HPDE6-E6E7 (cell line): Measurements from ENCODE around the gene MAMDC2.

ENCODE experiments used
- DNase-seq: peaks from one replicate; pipeline ENCODE4 v3.0.0; 2011; ENCODE audit warnings: missing footprints; ENCODE audit errors: extremely low spot score

Gene MAMDC2

GRCh38 chr9:70064496-70064895 is 20.8 kb downstream of the MAMDC2 start:
- no peak for DNase-seq

- no peak for DNase-seq
Measured at GRCh38 chr9:70065572-70065971, 21.9 kb downstream of the MAMDC2 start.

DNA sequence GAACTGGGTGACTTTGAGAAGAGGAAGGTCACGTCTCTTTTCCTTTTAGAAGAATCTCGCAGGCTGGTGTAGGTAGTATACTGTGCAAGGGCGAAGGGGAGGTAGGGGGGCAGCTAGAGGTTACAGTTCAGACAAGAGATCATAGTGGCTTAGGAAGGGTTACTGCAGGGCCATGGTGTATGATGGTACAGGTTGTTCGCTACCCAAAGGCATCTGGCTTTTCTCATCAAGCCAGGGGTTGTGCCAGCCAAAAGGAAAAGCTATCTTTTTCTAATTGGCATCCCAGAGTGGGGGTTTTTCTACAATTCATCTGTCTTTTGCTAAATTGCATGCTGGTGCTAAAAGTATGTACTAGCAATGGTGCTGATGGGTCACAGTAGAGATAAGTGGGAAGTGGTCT is 22.8 kb downstream of the MAMDC2 start:
- DNase-seq, result no peak

DNA sequence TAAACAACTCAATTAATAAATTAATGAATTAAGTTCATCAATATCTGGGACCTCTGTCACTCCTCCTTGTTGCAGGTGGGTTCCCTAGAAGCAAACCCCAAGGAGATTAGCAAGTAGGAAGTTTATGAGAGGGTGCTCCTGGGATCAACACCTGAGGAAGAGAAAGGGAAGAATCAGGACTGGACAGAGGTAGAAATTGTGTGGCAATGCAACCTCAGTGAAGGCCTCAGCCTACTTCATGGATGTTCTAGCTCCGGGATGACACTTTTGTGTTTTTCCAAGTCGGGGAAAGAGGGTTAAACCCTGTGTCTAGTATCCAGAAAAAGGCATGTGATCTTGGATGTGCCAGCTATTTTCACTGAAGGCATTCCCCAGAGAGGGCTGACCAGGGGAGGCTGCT is 23.2 kb downstream of the MAMDC2 start:
- DNase-seq, result no peak

DNA sequence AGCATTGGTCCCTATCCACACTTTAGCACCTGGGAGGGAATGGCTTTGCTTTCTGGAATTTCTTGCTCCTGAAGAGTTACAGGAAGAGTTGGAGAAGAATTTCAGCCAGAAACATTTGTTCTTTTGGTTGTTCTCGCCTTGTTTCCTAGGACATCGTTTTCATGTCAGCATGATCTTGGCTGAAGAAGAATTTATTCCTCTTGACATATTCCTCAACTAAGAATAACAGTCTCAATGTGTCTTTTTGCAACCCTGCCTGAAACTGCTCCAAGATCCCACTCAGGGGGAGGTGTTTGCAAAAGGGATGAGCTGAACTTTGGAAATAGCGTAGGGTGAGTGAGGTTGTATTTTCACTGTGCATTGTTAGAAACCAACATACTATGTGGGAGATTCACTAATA is 26.1 kb downstream of the MAMDC2 start:
- no peak for DNase-seq

DNA sequence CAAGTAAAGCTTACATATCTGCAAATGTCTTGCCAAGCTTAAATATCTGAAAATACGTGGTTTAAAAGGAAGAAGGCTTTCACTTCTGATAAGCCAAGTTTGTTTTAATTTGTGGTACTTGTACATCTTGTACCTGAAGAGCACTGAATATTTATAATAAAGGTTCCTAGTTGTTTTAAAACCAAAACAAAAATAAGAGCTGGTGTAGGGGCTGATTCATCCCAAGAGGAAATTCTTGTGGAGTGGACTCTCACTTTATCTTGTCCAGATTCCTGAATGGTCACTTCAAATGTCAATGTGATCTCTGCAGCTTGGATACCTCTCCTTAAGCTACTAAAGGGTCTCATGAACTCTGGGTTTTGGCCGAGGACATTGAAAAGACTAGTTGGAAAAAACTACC is 29.5 kb downstream of the MAMDC2 start:
- no peak for DNase-seq

GRCh38 chr9:70073756-70074155 is 30.1 kb downstream of the MAMDC2 start:
- DNase-seq, result no peak

DNA sequence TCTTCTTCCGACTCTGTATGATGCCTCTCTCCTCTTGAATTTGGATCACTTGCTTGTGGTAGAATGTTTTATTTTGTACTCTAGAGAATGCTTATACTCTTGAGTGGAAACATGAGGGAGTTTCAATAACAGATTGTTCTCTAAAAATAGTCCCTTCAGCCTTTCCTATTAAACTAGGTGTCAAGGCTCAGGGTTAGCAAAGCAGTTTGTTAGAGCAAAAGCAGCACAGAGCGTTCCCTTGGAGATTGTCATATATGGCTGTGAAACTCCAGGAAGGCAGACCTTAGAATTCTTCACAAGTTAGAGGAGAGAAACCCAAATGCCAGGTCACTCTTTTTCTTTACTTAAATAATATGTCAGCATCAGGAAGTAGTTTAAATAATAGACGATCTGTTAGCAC is 33.0 kb downstream of the MAMDC2 start:
- no peak for DNase-seq

GRCh38 chr9:70079417-70080037 is 35.9 kb downstream of the MAMDC2 start:
- DNase-seq, result no peak

DNA sequence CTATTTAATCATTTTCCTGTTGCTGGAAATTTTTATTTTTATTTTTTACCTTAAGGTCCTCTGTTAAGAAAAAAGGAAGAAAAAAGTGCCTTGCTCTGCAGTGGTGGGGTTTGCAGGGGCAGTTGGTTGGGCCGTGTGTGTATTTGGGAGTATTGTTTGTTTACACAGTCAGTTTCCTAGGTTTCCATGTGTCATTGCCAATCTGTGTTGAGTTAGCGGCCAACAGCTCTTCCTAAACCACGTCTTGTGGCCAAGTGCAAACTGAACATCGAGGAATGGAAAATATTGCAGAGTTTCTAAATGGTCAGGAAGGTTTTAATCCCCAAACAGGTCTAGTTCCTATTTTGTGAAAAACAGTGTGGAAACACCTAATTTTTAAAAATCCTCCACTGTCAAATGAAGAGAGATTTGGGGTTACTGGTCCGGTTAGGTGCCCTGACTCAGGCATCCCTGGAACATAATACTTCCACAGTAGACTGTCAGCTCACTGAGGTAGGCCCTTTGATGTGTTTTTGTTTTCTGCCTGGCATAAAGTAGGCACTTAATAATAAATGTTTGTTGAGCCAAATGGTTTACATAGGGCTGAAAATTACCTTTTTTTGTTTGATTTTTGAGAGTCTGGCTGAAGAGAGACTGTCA is 37.0 kb downstream of the MAMDC2 start:
- DNase-seq, result no peak

DNA sequence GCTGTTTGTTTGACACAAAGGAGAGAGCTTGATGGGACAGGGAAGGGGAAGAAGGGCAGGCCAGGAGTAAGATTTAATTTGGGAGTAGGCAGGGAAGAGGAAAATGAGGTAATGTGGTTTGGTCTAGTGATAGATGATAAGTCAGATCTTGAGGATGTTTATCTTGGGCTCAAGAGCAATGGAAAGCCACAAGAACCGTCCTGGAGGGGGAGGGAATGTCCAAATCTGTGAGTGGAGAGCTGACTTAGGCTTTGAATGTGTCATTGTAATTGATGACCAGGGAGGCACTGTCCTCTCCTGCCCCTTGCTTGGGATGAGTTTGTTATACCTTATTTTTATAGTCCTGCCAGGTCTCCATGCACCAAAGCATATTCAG is 37.5 kb downstream of the MAMDC2 start:
- DNase-seq, result no peak

- DNase-seq, result no peak
Measured at GRCh38 chr9:70083429-70083828, 39.8 kb downstream of the MAMDC2 start.

DNA sequence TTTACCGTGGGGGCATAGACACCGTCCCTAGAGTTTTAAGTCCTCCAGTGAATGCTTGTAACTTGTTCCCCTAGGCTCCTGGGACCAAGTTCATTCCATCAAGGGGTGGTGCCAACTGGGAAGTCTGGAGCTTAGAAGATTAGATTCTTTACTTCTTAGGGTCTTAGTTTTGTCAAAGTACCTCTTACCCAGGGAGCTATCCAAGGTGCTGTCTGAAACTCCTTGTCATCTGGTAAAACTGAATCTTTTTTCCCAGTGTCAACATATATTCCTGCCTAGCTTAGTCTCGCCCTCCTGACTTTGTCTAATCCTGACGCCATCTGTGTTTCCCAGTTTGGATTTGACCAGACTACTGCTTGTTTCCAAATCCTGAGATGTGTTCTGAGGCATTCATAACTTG is 41.6 kb downstream of the MAMDC2 start:
- no peak for DNase-seq

- no peak for DNase-seq
Measured at GRCh38 chr9:70091103-70091502, 47.5 kb downstream of the MAMDC2 start.

GRCh38 chr9:70091572-70091971 is 47.9 kb downstream of the MAMDC2 start:
- DNase-seq, result no peak

DNA sequence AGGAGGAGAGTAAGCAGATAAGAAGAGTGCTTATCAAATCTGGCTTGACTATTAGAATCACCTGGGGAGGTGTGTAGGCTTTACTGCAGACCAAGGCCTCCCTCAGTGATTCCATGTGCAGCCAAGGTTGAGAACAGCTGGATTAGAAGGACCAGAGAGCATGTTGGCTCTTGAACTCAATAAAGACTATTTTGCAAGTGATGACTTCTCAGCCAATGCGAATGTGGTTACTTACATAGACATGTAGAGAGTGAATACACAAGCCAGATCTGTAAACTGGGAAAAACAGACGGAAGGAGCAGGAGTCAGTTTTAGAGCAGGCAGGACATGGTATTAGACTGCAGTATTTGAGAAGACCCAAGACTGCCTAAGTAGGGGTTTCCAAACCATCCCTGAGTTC is 48.5 kb downstream of the MAMDC2 start:
- no peak for DNase-seq

GRCh38 chr9:70093095-70093494 is 49.4 kb downstream of the MAMDC2 start:
- no peak for DNase-seq

GRCh38 chr9:70093944-70094343 is 50.3 kb downstream of the MAMDC2 start:
- DNase-seq, result no peak

DNA sequence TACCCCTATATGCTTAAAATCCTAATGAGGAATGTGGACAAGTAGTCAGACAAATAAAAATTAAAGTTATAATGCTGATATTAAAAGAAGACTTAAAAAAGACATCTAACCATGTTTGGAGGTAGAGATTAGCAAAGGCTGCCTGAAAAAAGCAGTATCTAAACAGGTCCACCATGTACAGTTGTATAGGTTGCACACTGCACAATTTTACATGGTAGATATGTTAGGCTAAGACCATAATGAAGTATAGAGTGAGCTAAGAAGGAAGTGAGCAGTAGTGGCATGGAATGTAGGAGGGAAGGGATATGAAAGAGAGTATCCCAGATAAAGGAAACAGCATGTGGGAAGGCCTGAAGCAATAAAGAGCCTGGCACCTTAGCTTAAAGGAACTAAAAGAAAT is 51.1 kb downstream of the MAMDC2 start:
- DNase-seq, result no peak

GRCh38 chr9:70097187-70097586 is 53.5 kb downstream of the MAMDC2 start:
- DNase-seq, result no peak

DNA sequence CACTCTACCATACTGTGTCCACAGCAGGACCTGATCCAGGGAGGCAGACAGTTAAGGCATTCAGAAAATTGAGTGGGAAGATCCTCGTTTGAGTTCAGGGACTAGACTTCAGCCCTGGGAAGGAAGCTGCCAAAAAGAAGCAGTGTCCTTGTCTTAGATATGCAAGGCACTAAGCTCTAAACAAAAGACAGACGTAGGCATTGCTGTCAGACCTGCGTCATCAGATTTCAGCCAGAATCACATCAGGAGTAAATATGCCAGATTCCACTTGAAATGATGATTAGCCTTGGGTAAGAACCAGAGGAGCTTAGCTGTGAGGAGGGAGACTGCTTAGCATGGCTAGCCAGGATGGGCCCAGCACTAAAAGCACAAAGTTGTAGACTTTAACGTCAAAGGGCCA is 56.7 kb downstream of the MAMDC2 start:
- DNase-seq, result no peak

GRCh38 chr9:70101265-70101664 is 57.6 kb downstream of the MAMDC2 start:
- DNase-seq, result no peak

- DNase-seq, result no peak
Measured at GRCh38 chr9:70105147-70105546, 61.5 kb downstream of the MAMDC2 start.

GRCh38 chr9:70106571-70106970 is 62.9 kb downstream of the MAMDC2 start:
- DNase-seq, result no peak
